CD14-positive monocyte (primary cell): ENCODE results near the gene SLC25A13. TPM values are rescaled to one million over a fixed set of nuclear protein-coding genes. Genes with fewer than 3 reads are reported as not detected.

Experiments used
- DNase-seq, 3 donors: peaks; one replicate each; pipeline ENCODE4 v3.0.0-alpha.2; 2011 to 2022
- H2AFZ ChIP-seq: 2 replicates; pipeline ENCODE4 v1.6.0; 2012; ENCODE audit warnings: mild to moderate bottlenecking, low read depth, low read length, inconsistent platforms; ENCODE audit not compliant: insufficient read depth, poor library complexity, severe bottlenecking
- H3K27ac ChIP-seq, 2 donors: 1 replicate in 1 of 2; 2 replicates in 1 of 2; pipeline ENCODE4 v1.5.1; 2012 to 2013; ENCODE audit warnings: low read length in 2 of 2, control low read depth in 1 of 2, inconsistent platforms in 1 of 2, low read depth in 1 of 2, mild to moderate bottlenecking in 1 of 2
- H3K27me3 ChIP-seq, 2 donors: one replicate each; pipeline versions ENCODE4 v1.6.0 to v1.6.1; 2011 to 2013; ENCODE audit warnings: low read length in 2 of 2; ENCODE audit not compliant: control insufficient read depth in 2 of 2, insufficient read depth in 2 of 2
- H3K36me3 ChIP-seq, 2 donors: replicated peaks in 1 of 2; 1 replicate in 1 of 2; 2 replicates in 1 of 2; pipeline versions ENCODE4 v1.5.1 to v1.6.1; 2012 to 2013; ENCODE audit warnings: low read length in 2 of 2, control low read depth in 1 of 2, inconsistent platforms in 1 of 2, mild to moderate bottlenecking in 1 of 2; ENCODE audit not compliant: insufficient read depth in 2 of 2, control insufficient read depth in 1 of 2
- H3K4me1 ChIP-seq, 2 donors: 1 replicate in 1 of 2; 2 replicates in 1 of 2; pipeline versions ENCODE4 v1.5.1 to v1.6.1; 2012 to 2013; ENCODE audit warnings: low read length in 2 of 2, control low read depth in 1 of 2, inconsistent platforms in 1 of 2, mild to moderate bottlenecking in 1 of 2, moderate library complexity in 1 of 2; ENCODE audit not compliant: insufficient read depth in 2 of 2, control insufficient read depth in 1 of 2
- H3K4me2 ChIP-seq: replicated peaks from 2 replicates; pipeline ENCODE3; 2012; ENCODE audit warnings: low read length, moderate library complexity, mild to moderate bottlenecking; ENCODE audit not compliant: poor library complexity, severe bottlenecking; ENCODE audit errors: extremely low read depth
- H3K4me3 ChIP-seq, 3 experiments: fragments of 200-600 bp in 1 of 3; sonication (generic) in 1 of 3; replicated peaks in 1 of 3; 1 replicate in 2 of 3; 2 replicates in 1 of 3; pipeline ENCODE4 v1.5.1; 2011 to 2013; ENCODE audit warnings: low read length in 3 of 3, mild to moderate bottlenecking in 3 of 3, control low read depth in 2 of 3, low read depth in 2 of 3, inconsistent platforms in 1 of 3, moderate library complexity in 1 of 3
- H3K79me2 ChIP-seq: 2 replicates; pipeline ENCODE4 v1.6.0; 2012; ENCODE audit warnings: mild to moderate bottlenecking, control low read depth, inconsistent platforms, low read length, moderate library complexity; ENCODE audit not compliant: insufficient read depth
- H3K9ac ChIP-seq: 2 replicates; pipeline ENCODE4 v1.6.0; 2017; ENCODE audit warnings: low read length, mild to moderate bottlenecking; ENCODE audit not compliant: insufficient read depth, poor library complexity, severe bottlenecking
- H3K9me3 ChIP-seq, 2 donors: replicated peaks in 1 of 2; 1 replicate in 1 of 2; 2 replicates in 1 of 2; pipeline versions ENCODE4 v1.5.1 to v1.6.1; 2012 to 2013; ENCODE audit warnings: low read length in 2 of 2, control low read depth in 1 of 2; ENCODE audit not compliant: control insufficient read depth in 1 of 2, insufficient read depth in 1 of 2
- H4K20me1 ChIP-seq: 2 replicates; pipeline ENCODE4 v1.6.0; 2012; ENCODE audit warnings: mild to moderate bottlenecking, low read length, control low read depth, moderate library complexity; ENCODE audit not compliant: insufficient read depth
- H3K27ac Mint-ChIP-seq, 7 donors: one replicate each; pipeline ENCODE4 v1.8.0; 2020; ENCODE audit warnings: mild to moderate bottlenecking in 7 of 7, mixed read lengths in 7 of 7, moderate library complexity in 6 of 7, inconsistent platforms in 2 of 7
- H3K27me3 Mint-ChIP-seq, 3 donors: one replicate each; pipeline ENCODE4 v1.8.0; 2021 to 2022; ENCODE audit warnings: low read depth in 3 of 3, mild to moderate bottlenecking in 3 of 3, mixed read lengths in 3 of 3, moderate library complexity in 3 of 3, inconsistent platforms in 1 of 3
- H3K36me3 Mint-ChIP-seq, 2 donors: one replicate each; pipeline ENCODE4 v1.8.0; 2020; ENCODE audit warnings: mixed read lengths in 2 of 2, inconsistent platforms in 1 of 2, mild to moderate bottlenecking in 1 of 2
- H3K4me1 Mint-ChIP-seq: one replicate; pipeline ENCODE4 v1.8.0; 2020; ENCODE audit warnings: mild to moderate bottlenecking, mixed read lengths
- H3K4me3 Mint-ChIP-seq, 2 donors: one replicate each; pipeline ENCODE4 v1.8.0; 2020; ENCODE audit warnings: mild to moderate bottlenecking in 2 of 2, mixed read lengths in 2 of 2, moderate library complexity in 1 of 2
- H3K9me3 Mint-ChIP-seq, 7 donors: one replicate each; pipeline ENCODE4 v1.8.0; 2020 to 2022; ENCODE audit warnings: mixed read lengths in 7 of 7, mild to moderate bottlenecking in 6 of 7, moderate library complexity in 6 of 7, inconsistent platforms in 2 of 7
- WGBS: methylation state at CpG from one replicate; pipeline ENCODE4 v1.1.5; 2013; ENCODE audit warnings: missing lambda C conversion rate; ENCODE audit not compliant: insufficient coverage; 5-methylcytosine and 5-hydroxymethylcytosine counted together
- intact Hi-C, 2 donors: fragments of 100-400 bp; cut with micrococcal nuclease; formaldehyde crosslinking; loops; one replicate each; pipeline versions ENCODE4 v1.15.0 to v1.15.1; 2023
- polyA plus RNA-seq, 3 donors: library from polyadenylated mRNA; depleted of rRNA in 1 of 3; unstranded in 2 of 3; stranded (reverse) in 1 of 3; fragments of 300-500 nt in 2 of 3; fragments of >200 nt in 1 of 3; fragmentation: Illumina TruSeq in 2 of 3; gene quantifications; 1 replicate in 2 of 3; 2 replicates in 1 of 3; pipeline ENCODE4 v1.2.3, GENCODE V29; 2012 to 2021
- TF ChIP-seq, protein P1 (sequence below): fragments of 200-600 bp; IDR thresholded peaks from one replicate; pipeline ENCODE4 v1.8.0; 2022; ENCODE audit warnings: antibody characterized with exemption, mild to moderate bottlenecking

SLC25A13 gene
- polyA plus RNA-seq, 3 donors = 12.7 to 15.7 (median 14.4) TPM

DNA sequence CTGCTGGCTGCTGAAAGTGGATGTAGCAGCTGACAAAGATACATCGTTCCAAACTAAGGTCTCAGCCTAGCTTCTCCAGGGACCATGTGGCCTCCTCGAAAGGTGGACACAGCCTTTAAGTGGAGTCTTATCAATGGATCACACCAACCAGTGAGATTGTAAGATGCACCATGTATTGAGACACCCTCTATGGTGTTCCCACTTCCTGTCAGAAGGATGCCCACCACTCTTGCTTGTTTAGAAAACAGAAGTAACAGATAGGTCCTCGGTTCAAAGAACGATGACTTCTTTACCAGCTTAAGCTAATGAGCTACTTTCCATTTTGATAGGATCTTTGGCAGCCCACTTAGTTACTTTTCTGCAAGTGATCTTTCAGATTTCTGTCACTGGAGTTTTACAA, 34.3 kb downstream of the SLC25A13 start:
- peaks cover 12% of the 10 kb centered on the region for H3K79me2 ChIP-seq
- Mint-ChIP-seq H3K27ac (peak overlapping the region in 4 of 7 donors; percentile 5 to 86 (median 8)), H3K27me3 (peaks cover 0 to 1% (median 1%) of the 10 kb centered on the region in 3 donors), H3K36me3 (peaks cover 12 to 44% of the 10 kb centered on the region in 2 donors), H3K4me1 (peaks cover 25% of the 10 kb centered on the region), H3K9me3 (peaks cover 0 to 17% (median 5%) of the 10 kb centered on the region in 7 donors), H3K4me3 (no peak overlapping the region)
- peaks cover 57% of the 10 kb centered on the region for H4K20me1 ChIP-seq
- no peaks in the 10 kb centered on the region for H3K36me3 ChIP-seq
- TF ChIP-seq, protein P1, sequence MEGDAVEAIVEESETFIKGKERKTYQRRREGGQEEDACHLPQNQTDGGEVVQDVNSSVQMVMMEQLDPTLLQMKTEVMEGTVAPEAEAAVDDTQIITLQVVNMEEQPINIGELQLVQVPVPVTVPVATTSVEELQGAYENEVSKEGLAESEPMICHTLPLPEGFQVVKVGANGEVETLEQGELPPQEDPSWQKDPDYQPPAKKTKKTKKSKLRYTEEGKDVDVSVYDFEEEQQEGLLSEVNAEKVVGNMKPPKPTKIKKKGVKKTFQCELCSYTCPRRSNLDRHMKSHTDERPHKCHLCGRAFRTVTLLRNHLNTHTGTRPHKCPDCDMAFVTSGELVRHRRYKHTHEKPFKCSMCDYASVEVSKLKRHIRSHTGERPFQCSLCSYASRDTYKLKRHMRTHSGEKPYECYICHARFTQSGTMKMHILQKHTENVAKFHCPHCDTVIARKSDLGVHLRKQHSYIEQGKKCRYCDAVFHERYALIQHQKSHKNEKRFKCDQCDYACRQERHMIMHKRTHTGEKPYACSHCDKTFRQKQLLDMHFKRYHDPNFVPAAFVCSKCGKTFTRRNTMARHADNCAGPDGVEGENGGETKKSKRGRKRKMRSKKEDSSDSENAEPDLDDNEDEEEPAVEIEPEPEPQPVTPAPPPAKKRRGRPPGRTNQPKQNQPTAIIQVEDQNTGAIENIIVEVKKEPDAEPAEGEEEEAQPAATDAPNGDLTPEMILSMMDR = no peak
- H3K4me3 ChIP-seq = no peak overlapping the region
- H3K9ac ChIP-seq = no peak overlapping the region
- H3K4me1 ChIP-seq = peaks cover 0 to 7% of the 10 kb centered on the region in 2 donors
- no peak for DNase-seq
- peak overlapping the region in 1 of 2 donors; percentile 4 for H3K27ac ChIP-seq
- intact Hi-C loops = no loop called here
- H2AFZ ChIP-seq = no peak overlapping the region
- WGBS = 73% methylated on average over 4 of the region's 4 CpGs
- H3K9me3 ChIP-seq = peaks cover 0 to 4% of the 10 kb centered on the region in 2 donors
- H3K27me3 ChIP-seq = no peaks in the 10 kb centered on the region
- no peak overlapping the region for H3K4me2 ChIP-seq

DNA sequence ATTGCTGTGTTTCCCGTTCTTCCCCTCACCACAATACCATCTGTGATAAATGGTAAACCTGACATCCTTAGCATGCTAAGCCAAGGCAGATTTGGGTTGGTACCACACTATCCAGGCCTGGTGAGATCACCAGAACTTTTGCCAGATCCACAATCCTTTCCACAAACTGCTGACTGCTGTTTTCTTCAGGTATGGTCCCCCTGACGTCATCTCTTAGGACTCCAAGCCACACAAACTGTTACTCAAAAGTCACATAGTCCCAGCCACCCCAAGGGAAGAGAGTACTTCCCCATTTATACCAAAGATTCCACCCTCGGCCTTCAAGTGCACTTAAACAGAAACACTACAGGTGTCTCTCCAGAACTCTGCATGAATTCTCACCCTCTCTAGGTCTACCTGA, 34.8 kb downstream of the SLC25A13 start:
- peaks cover 60% of the 10 kb centered on the region for H4K20me1 ChIP-seq
- no peaks in the 10 kb centered on the region for H3K27me3 ChIP-seq
- peaks cover 12% of the 10 kb centered on the region for H3K79me2 ChIP-seq
- H2AFZ ChIP-seq = no peak overlapping the region
- peaks cover 0 to 17% (median 5%) of the 10 kb centered on the region in 7 donors for H3K9me3 Mint-ChIP-seq
- H3K36me3 Mint-ChIP-seq = peaks cover 12 to 44% of the 10 kb centered on the region in 2 donors
- WGBS = 5% methylated on average over 2 of the region's 3 CpGs
- H3K9me3 ChIP-seq = peaks cover 0 to 4% of the 10 kb centered on the region in 2 donors
- intact Hi-C loops = no loop called here
- no peaks in the 10 kb centered on the region for H3K36me3 ChIP-seq
- DNase-seq = peak in 2 of 3 donors; percentile 10 to 51
- H3K4me3 ChIP-seq = no peak overlapping the region
- H3K27ac Mint-ChIP-seq = peak overlapping the region in 4 of 7 donors; percentile 5 to 86 (median 32)
- no peak overlapping the region for H3K4me2 ChIP-seq
- peaks cover 0 to 7% of the 10 kb centered on the region in 2 donors for H3K4me1 ChIP-seq
- TF ChIP-seq, protein P1 = no peak
- H3K9ac ChIP-seq = no peak overlapping the region
- peak overlapping the region in 1 of 2 donors; percentile 4 for H3K27ac ChIP-seq
- no peak overlapping the region for H3K4me3 Mint-ChIP-seq
- peaks cover 24% of the 10 kb centered on the region for H3K4me1 Mint-ChIP-seq
- H3K27me3 Mint-ChIP-seq = peaks cover 0 to 1% (median 1%) of the 10 kb centered on the region in 3 donors
